ENCODE results near the gene CLIC5.

Gene CLIC5

DNA sequence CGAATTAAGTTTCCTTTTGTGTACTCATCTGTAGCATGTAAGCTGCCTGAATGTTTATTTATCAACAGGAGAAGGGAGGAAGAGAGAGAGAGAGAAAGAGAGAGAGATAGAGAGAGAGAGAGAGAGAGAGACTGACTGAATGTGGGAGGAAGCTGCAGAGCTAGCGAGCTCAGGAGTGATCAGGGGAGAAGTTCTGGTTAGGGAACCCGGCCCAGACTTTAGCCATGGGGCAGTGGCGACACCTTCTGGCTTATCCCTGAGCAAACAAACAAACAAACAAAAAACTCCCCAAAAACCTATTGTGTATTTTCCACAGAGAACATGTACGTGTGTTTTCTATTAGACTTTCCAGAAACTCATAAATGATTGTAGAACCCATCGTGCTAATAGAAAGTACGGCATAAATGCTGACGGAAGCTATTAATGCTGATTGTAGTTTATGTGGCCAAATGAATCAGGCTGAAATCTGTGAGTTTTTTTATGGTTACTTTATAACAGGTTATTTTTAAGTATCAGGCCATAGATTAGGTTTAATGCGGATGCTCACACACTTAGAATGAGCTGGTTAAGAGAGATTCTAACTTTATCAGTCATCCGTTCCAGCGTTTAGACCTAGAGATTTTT, 92.8 kb downstream of the CLIC5 start:
- DNase-seq: peak; percentile 60

DNA sequence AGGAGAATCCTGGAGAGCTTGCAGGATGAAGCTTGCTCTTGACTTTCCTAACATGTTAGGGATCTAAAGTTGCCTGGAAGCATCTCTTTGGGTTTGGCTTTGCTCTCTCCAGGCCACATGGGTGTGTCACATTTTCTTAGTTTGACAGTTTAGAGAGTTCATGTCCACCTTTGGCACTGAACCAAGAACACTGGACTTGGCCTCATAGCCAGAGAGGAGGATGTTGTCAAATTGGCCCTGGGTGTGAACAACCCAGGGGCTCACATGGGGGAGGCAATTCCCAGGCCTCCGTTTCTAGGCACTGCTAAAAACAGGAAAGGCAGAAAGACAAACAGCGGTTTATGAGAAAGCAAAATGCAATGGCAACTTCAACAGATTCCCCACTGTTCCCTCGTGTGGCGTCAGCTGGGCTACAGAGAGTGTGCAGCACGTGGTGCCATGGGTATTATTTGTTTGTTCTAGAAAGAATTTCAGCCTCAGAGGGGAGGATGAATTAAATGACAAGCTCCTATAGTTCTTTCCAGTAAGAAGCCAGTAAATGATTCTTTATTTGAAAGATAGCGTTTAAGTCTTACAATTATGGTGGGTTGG, 93.9 kb downstream of the CLIC5 start:
- DNase-seq: no peak

GRCh38 chr6:45920819-45921511, 94.7 kb downstream of the CLIC5 start:
- DNase-seq: no peak

DNA sequence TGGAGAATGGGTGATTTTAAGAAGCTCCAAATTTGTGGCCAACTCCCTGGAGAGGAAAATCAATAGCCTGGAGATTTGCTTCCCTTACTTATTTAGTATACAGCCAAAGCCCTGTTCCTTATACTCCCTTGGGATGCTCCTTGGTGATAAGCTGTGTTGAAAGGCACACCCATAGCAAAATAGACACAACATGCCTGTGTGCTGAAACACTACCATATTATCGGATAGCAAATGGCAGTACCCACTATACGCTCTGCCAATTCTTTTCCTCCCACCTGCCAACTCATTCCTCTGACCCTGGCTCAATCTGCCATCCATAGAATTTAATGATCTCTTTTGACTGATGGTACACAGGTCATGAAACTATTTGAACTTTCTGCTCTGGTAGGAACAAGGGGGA, 98.2 kb downstream of the CLIC5 start:
- DNase-seq: no peak

GRCh38 chr6:45916692-45917091, 99.0 kb downstream of the CLIC5 start:
- DNase-seq: no peak

- no peak for DNase-seq
Measured at GRCh38 chr6:45915780-45916468, 99.7 kb downstream of the CLIC5 start.

- no peak for DNase-seq
Measured at GRCh38 chr6:45911691-45912090, 104.0 kb downstream of the CLIC5 start.

GRCh38 chr6:45903959-45904358, 111.7 kb downstream of the CLIC5 start:
- no peak for DNase-seq

GRCh38 chr6:45902984-45903383, 112.7 kb downstream of the CLIC5 start:
- DNase-seq: no peak

- DNase-seq: no peak
Measured at GRCh38 chr6:45901767-45902650, 113.7 kb downstream of the CLIC5 start.

DNA sequence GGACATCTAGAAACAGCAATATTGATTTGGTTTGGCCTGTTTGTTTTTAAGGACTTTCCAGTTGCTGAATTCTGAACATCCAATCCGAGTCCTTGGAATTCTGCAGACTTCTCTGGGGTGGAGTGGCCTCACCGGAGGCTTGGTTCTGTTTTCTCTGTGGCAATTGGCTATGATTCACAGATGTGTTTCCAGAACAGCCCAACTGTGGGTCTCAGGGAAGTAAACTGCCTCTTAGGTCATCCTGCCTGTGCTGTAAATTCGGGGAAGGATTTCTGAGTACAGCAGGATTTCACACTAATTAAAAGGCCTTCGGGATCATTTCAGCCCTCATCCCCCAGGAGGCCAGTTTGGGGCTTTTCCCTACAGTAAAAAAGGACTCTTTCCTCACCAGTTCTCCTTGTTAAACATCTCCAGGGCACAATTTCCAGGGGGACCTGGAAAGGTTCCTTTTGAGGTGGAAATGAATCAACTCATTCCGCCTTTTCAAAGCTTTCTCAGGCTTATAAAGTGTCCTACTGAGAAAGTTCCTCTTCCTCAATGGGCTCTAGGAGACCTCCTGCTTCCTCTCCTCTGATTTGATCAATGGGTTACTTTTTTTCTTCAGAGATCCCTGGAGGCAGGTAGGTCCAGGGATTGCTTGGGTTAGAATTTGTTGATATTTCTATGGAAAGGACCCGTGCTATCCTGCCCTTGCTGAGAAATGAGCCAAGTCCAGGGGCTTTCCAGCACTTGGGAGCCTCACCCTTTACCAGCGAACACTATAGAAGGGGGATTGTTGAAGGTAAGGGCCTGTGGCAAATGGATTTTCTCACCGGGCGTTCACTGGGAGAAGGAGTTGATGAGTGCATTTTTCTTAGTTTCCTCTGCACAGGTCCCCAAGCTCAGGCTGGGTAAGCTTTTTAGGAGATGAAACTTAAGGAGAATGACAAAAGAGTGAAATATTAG, 114.6 kb downstream of the CLIC5 start:
- DNase-seq: no peak

GRCh38 chr6:45899683-45899946, 116.0 kb downstream of the CLIC5 start:
- no peak for DNase-seq

- no peak for DNase-seq
Measured at GRCh38 chr6:45898941-45899682, 116.5 kb downstream of the CLIC5 start.

GRCh38 chr6:45896783-45897441, 118.7 kb downstream of the CLIC5 start:
- no peak for DNase-seq

GRCh38 chr6:45895569-45895968, 120.1 kb downstream of the CLIC5 start:
- no peak for DNase-seq

- no peak for DNase-seq
Measured at GRCh38 chr6:45892696-45893245, 122.9 kb downstream of the CLIC5 start.

GRCh38 chr6:45892196-45892595, 123.5 kb downstream of the CLIC5 start:
- no peak for DNase-seq

- no peak for DNase-seq
Measured at GRCh38 chr6:45886776-45887175, 128.9 kb downstream of the CLIC5 start.

DNA sequence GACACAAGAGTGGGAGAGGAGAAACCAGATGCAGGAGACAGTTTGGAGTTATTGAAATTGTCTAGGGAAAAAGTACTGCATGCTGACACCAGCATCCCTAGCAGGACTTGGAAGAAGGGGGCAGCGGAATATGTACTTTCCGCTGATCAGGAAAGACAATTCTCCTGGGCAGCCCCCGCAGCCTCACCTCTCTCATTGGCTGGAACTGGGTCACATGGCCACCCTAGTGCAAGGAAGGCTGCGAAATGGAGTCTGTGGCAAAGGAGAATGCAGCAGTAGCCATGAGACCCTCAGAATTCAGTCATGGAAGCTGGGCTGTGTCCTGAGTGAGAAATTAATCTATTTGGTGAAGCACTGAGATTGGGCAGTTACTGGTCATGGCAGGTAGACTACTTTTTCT, 131.3 kb downstream of the CLIC5 start:
- DNase-seq: no peak

- no peak for DNase-seq
Measured at GRCh38 chr6:45882671-45883070, 133.0 kb downstream of the CLIC5 start.

Measured in activated naive CD4-positive, alpha-beta T cell treated with Interleukin-2 at 50 U/mL for 16 hours (primary cell).